H1 (cell line): ENCODE data around the gene AP5S1. TPM values are rescaled to one million over a fixed set of nuclear protein-coding genes. Genes with fewer than 3 reads are reported as not detected.

ENCODE experiments used
- BACH1 ChIP-seq: IDR thresholded peaks from 2 replicates; pipeline ENCODE4 v1.6.1; 2012; ENCODE audit warnings: low read length, improper control_type of control experiment
- CEBPB ChIP-seq: IDR thresholded peaks from 2 replicates; pipeline ENCODE4 v1.6.1; 2012; ENCODE audit warnings: low read depth, low read length
- CHD1 ChIP-seq: IDR thresholded peaks from 2 replicates; pipeline ENCODE4 v1.6.1; 2012; ENCODE audit warnings: low read depth, low read length, improper control_type of control experiment
- CREB1 ChIP-seq: IDR thresholded peaks from 2 replicates; pipeline ENCODE4 v1.6.1; 2012; ENCODE audit warnings: inconsistent platforms
- CTBP2 ChIP-seq: IDR thresholded peaks from 2 replicates; pipeline ENCODE4 v1.7.0; 2011; ENCODE audit warnings: borderline replicate concordance, mild to moderate bottlenecking, moderate library complexity, mixed read lengths, low read length; ENCODE audit not compliant: insufficient read depth, insufficient read length
- EP300 ChIP-seq, 2 experiments: IDR thresholded peaks; 1 replicate in 1 of 2; 2 replicates in 1 of 2; pipeline ENCODE4 v1.6.1; 2011 to 2012; ENCODE audit warnings: low read depth in 2 of 2, low read length in 2 of 2, mild to moderate bottlenecking in 2 of 2, borderline replicate concordance in 1 of 2, inconsistent platforms in 1 of 2, moderate library complexity in 1 of 2
- EZH2 ChIP-seq: fragments of 200-600 bp; sonication (generic); IDR thresholded peaks from 2 replicates; pipeline ENCODE4 v1.7.1; 2012; ENCODE audit warnings: low read depth, mild to moderate bottlenecking, moderate library complexity, low read length, inconsistent platforms; ENCODE audit not compliant: severe bottlenecking
- FOSL1 ChIP-seq: IDR thresholded peaks from 2 replicates; pipeline ENCODE4 v1.6.1; 2011; ENCODE audit warnings: mild to moderate bottlenecking, low read depth, low read length, moderate library complexity; ENCODE audit not compliant: insufficient read depth
- GABPA ChIP-seq: IDR thresholded peaks from 2 replicates; pipeline ENCODE4 v1.6.1; 2011; ENCODE audit warnings: mild to moderate bottlenecking, low read length, moderate library complexity, borderline replicate concordance; ENCODE audit not compliant: insufficient read depth
- JUN ChIP-seq: IDR thresholded peaks from 2 replicates; pipeline ENCODE4 v1.6.1; 2011; ENCODE audit warnings: low read depth, mild to moderate bottlenecking, improper control_type of control experiment, low read length
- JUND ChIP-seq: IDR thresholded peaks from 2 replicates; pipeline ENCODE4 v1.6.1; 2011; ENCODE audit warnings: mild to moderate bottlenecking, improper control_type of control experiment, low read length
- KDM1A ChIP-seq: fragments of 200-600, 300-600 bp; sonication (generic); IDR thresholded peaks from 2 replicates; pipeline ENCODE4 v1.7.1; 2016; ENCODE audit warnings: mild to moderate bottlenecking, low read length, borderline replicate concordance
- RAD21 ChIP-seq, 2 experiments: IDR thresholded peaks in 1 of 2; conservative IDR thresholded peaks in 1 of 2; 2 replicates each; pipeline ENCODE4 v1.6.1; 2011; ENCODE audit warnings: low read depth in 2 of 2, low read length in 2 of 2, improper control_type of control experiment in 1 of 2, inconsistent platforms in 1 of 2, mild to moderate bottlenecking in 1 of 2, moderate library complexity in 1 of 2
- SIN3A ChIP-seq, 2 experiments: IDR thresholded peaks in 1 of 2; conservative IDR thresholded peaks in 1 of 2; 2 replicates each; pipeline ENCODE4 v1.6.1; 2011 to 2012; ENCODE audit warnings: low read length in 2 of 2, improper control_type of control experiment in 1 of 2, low read depth in 1 of 2, mild to moderate bottlenecking in 1 of 2
- SIRT6 ChIP-seq: IDR thresholded peaks from one replicate; pipeline ENCODE4 v1.7.1; 2012; ENCODE audit warnings: low read length, inconsistent platforms
- SP1 ChIP-seq: IDR thresholded peaks from 2 replicates; pipeline ENCODE4 v1.6.1; 2011; ENCODE audit warnings: low read depth, low read length
- TAF1 ChIP-seq: IDR thresholded peaks from 2 replicates; pipeline ENCODE4 v1.6.1; 2011; ENCODE audit warnings: mild to moderate bottlenecking, low read depth, low read length
- TCF12 ChIP-seq: IDR thresholded peaks from 2 replicates; pipeline ENCODE4 v1.6.1; 2011; ENCODE audit warnings: low read depth, mild to moderate bottlenecking, low read length
- polyA plus RNA-seq, 7 experiments: library from polyadenylated mRNA; depleted of rRNA in 3 of 7; stranded (reverse) in 5 of 7; unstranded in 2 of 7; fragments of >200 nt in 5 of 7; fragments of 200-250 nt in 2 of 7; gene quantifications; 1 replicate in 5 of 7; 2 replicates in 1 of 7; 4 replicates in 1 of 7; pipeline versions ENCODE4 v1.2.1 to v1.2.3, GENCODE V29; 2011 to 2013; ENCODE audit warnings: missing spikeins in 2 of 7, mixed read lengths in 2 of 7
- total RNA-seq: library from RNA; stranded (reverse); fragmentation: NEBNext Ultra II Directional; extraction: Animal tissue kit (Norgen Biotek cat#: 25700); gene quantifications from 2 replicates; pipeline ENCODE4 v1.2.1, GENCODE V29; 2021
- TF ChIP-seq, protein P1 (sequence below): IDR thresholded peaks from 2 replicates; pipeline ENCODE4 v1.6.1; 2012; ENCODE audit warnings: inconsistent platforms
- TF ChIP-seq, protein P2 (sequence below), 3 experiments: IDR thresholded peaks; 1 replicate in 2 of 3; 2 replicates in 1 of 3; pipeline versions ENCODE4 v1.5.1 to v1.6.1; 2011; ENCODE audit warnings: low read length in 3 of 3, mild to moderate bottlenecking in 3 of 3, inconsistent platforms in 2 of 3, low read depth in 1 of 3, moderate library complexity in 1 of 3; ENCODE audit not compliant: insufficient read depth in 1 of 3; ENCODE audit errors: control extremely low read depth in 1 of 3

AP5S1 gene
- total and polyA plus RNA-seq, 2 of the 8 experiments (the other 6 are each of a cell fraction or from before 2014, with no cell fraction given), result 3.3 to 3.7 TPM

DNA sequence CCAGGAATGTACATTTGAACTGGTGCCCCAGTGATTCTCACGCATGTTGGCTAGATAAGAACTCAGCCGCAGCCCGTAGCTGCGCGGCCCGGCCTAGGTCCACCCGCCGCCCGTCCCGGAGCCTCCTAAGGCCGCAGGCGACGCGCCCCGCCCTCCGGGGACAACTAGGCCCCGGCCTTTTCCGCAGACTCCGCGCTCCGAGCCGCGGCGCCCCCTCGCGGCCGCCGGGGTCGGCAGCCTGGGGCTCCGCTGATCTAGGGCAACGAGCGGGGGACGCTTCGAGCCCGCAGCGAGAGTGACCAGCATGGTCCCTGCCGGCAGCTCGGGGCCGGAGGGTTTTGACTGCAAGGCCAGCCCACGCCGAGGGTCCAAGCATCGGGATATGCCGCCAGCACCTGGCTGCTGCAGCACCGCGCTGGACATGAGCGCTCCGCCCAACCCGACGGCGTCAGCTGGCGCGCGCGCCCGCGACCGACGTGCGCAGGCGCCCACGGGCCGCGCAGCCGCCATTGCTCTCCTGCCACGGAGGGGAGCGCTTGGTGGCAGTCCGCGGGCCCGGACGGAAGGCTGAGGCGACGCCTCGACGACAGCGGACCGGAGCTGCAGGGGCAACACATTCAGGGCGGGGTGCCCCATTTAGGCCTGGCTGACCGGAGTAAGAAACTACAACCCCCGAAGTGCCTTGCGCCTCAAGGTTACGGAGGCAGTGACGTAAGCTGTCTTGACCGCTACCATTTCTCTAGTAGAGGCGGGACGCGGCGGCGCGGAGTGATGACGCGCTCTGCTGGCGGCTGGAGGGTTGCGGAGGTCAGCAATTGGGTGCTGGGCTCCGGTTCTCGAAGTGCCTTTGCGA lies at the start of gene AP5S1 (continued):
- no peak for TF ChIP-seq EZH2
- peak; percentile 58; the same call in 1 of the 2 replicates for TF ChIP-seq SP1
- TF ChIP-seq SIRT6, result no peak
- TF ChIP-seq TCF12, result no peak
- peak; percentile 46 to 65; a peak in 1 of 4 replicates for TF ChIP-seq SIN3A (conservative IDR thresholded peaks at IDR 0.05 in 1 of 2, IDR thresholded peaks at IDR 0.05 in 1 of 2; ENCODE audit: low read depth in 1 of 2, low read length in 2 of 2)
- TF ChIP-seq RAD21 (IDR thresholded peaks at IDR 0.05 in 1 of 2, conservative IDR thresholded peaks at IDR 0.05 in 1 of 2; ENCODE audit: low read depth in 2 of 2, low read length in 2 of 2), result peak; percentile 69 to 81
- 0 out of 2 replicates have a peak, but pooled peaks have one; percentile 7 for TF ChIP-seq BACH1
- TF ChIP-seq FOSL1, result no peak
- TF ChIP-seq JUND, result peak; percentile 79
- TF ChIP-seq CHD1, result no peak
- TF ChIP-seq CREB1, result peak; percentile 100
- no peak for TF ChIP-seq JUN
- TF ChIP-seq KDM1A, result no peak
- TF ChIP-seq, protein P1, sequence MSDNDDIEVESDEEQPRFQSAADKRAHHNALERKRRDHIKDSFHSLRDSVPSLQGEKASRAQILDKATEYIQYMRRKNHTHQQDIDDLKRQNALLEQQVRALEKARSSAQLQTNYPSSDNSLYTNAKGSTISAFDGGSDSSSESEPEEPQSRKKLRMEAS, result no peak
- TF ChIP-seq TAF1, result peak; percentile 86
- TF ChIP-seq GABPA, result no peak
- TF ChIP-seq, protein P2, sequence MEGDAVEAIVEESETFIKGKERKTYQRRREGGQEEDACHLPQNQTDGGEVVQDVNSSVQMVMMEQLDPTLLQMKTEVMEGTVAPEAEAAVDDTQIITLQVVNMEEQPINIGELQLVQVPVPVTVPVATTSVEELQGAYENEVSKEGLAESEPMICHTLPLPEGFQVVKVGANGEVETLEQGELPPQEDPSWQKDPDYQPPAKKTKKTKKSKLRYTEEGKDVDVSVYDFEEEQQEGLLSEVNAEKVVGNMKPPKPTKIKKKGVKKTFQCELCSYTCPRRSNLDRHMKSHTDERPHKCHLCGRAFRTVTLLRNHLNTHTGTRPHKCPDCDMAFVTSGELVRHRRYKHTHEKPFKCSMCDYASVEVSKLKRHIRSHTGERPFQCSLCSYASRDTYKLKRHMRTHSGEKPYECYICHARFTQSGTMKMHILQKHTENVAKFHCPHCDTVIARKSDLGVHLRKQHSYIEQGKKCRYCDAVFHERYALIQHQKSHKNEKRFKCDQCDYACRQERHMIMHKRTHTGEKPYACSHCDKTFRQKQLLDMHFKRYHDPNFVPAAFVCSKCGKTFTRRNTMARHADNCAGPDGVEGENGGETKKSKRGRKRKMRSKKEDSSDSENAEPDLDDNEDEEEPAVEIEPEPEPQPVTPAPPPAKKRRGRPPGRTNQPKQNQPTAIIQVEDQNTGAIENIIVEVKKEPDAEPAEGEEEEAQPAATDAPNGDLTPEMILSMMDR (IDR thresholded peaks at IDR 0.05; ENCODE audit: control extremely low read depth in 1 of 3, insufficient read depth in 1 of 3, low read depth in 1 of 3, low read length in 3 of 3), result peak; percentile 83 to 96 (median 88)
- peak in 1 of 2 experiments; percentile 36; a peak in 1 of 3 replicates for TF ChIP-seq EP300 (IDR thresholded peaks at IDR 0.05; ENCODE audit: borderline replicate concordance in 1 of 2, low read depth in 2 of 2, low read length in 2 of 2)
- no peak for TF ChIP-seq CEBPB
- TF ChIP-seq CTBP2, result no peak
